ENCODE data around the gene DPPA2. TPM values are rescaled to one million over a fixed set of nuclear protein-coding genes. Genes with fewer than 3 reads are reported as not detected.

The DPPA2 gene
- total RNA-seq, 1 experiment from 2014 or later = not detected

DNA sequence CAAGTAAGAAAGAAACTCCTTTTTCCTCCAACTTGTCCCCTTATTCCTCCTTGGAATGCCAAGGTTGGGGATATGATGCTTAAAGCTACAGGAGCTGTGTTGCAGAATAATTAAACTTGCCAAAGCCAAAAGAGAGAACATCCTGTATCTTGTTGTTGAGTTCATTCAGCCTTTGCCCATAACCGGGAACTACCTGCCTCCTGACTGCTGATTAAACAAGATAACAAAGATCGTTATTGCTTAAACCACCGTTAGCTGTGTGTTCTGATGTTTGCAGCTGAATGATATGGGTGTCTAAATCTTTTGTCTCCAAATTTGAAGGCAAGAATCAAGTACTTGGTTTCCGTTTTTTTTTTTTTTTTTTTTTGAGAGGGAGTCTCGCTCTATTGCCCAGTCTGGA, 61.5 kb downstream of the DPPA2 start:
- CTCF ChIA-PET = no interaction called here
- H3K9me3 Mint-ChIP-seq (ENCODE audit: low read depth, unreplicated experiment) = no peaks in the 10 kb centered on the region
- no peak overlapping the region for H3K27ac Mint-ChIP-seq (ENCODE audit: unreplicated experiment)
- no peaks in the 10 kb centered on the region for H3K27me3 Mint-ChIP-seq (ENCODE audit: unreplicated experiment)
- TF ChIP-seq, protein P1, sequence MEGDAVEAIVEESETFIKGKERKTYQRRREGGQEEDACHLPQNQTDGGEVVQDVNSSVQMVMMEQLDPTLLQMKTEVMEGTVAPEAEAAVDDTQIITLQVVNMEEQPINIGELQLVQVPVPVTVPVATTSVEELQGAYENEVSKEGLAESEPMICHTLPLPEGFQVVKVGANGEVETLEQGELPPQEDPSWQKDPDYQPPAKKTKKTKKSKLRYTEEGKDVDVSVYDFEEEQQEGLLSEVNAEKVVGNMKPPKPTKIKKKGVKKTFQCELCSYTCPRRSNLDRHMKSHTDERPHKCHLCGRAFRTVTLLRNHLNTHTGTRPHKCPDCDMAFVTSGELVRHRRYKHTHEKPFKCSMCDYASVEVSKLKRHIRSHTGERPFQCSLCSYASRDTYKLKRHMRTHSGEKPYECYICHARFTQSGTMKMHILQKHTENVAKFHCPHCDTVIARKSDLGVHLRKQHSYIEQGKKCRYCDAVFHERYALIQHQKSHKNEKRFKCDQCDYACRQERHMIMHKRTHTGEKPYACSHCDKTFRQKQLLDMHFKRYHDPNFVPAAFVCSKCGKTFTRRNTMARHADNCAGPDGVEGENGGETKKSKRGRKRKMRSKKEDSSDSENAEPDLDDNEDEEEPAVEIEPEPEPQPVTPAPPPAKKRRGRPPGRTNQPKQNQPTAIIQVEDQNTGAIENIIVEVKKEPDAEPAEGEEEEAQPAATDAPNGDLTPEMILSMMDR (IDR thresholded peaks at IDR 0.05; ENCODE audit: unreplicated experiment) = no peak
- no peaks in the 10 kb centered on the region for H3K36me3 Mint-ChIP-seq (ENCODE audit: insufficient read depth, unreplicated experiment)
- H3K4me3 Mint-ChIP-seq (ENCODE audit: low read depth, unreplicated experiment) = no peak overlapping the region
- no peaks in the 10 kb centered on the region for H3K4me1 Mint-ChIP-seq (ENCODE audit: low read depth, unreplicated experiment)
- no TSS peak for BruUV-seq (replicated peaks)
- intact Hi-C loops (cut with micrococcal nuclease; ENCODE audit: unreplicated experiment) = no loop called here
- DNase-seq = no peak

DNA sequence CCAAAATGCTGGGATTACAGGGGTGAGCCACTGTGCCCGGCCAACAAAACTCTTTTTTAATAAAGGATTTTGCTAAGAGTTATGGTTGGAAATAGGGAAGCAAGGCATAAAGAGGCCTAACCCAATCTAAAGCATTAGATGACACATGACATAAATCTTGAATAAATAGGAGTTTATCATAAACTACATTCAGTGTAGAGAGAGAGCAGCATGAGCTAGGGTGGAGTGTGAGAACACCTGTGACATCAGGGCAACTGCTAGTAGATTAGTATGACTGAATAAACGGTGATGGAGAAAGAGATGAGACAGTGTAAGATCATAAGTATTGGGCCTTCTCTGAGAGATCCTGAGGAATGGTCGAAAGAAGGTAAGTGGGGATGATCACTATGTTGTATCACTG, 63.7 kb downstream of the DPPA2 start:
- Mint-ChIP-seq H3K27me3 (ENCODE audit: unreplicated experiment) (no peaks in the 10 kb centered on the region), H3K36me3 (ENCODE audit: insufficient read depth, unreplicated experiment) (no peaks in the 10 kb centered on the region), H3K9me3 (ENCODE audit: low read depth, unreplicated experiment) (no peaks in the 10 kb centered on the region), H3K27ac (ENCODE audit: unreplicated experiment) (no peak overlapping the region), H3K4me3 (ENCODE audit: low read depth, unreplicated experiment) (no peak overlapping the region), H3K4me1 (ENCODE audit: low read depth, unreplicated experiment) (no peaks in the 10 kb centered on the region)
- no peak for DNase-seq
- CTCF ChIA-PET = no interaction called here
- intact Hi-C loops (cut with micrococcal nuclease; ENCODE audit: unreplicated experiment) = no loop called here
- no TSS peak for BruUV-seq (replicated peaks)
- TF ChIP-seq, protein P1 (IDR thresholded peaks at IDR 0.05; ENCODE audit: unreplicated experiment) = no peak

Other genes with a start within 250 kb of the DPPA2 start
- gene MORC1, start 198.4 kb downstream of the DPPA2 start, total RNA-seq (2022) = not detected in 2 replicates
- gene C3orf85, start 179.8 kb downstream of the DPPA2 start, total RNA-seq (2022) = not detected in 2 replicates
- not detected in 2 replicates for gene DPPA4, start 21.0 kb upstream of the DPPA2 start, total RNA-seq (2022)

Data from Calu3 (cell line).